ENCODE data around the gene AIRE. TPM values are rescaled to one million over a fixed set of nuclear protein-coding genes. Genes with fewer than 3 reads are reported as not detected.

The AIRE gene
- total RNA-seq, 1 donor from 2014 or later: not detected

- no peak overlapping the region for H3K4me3 ChIP-seq (ENCODE audit: low read depth, low read length)
- TF ChIP-seq CTCF (conservative IDR thresholded peaks at IDR 0.05; ENCODE audit: low read depth, low read length): no peak
- DNase-seq (ENCODE audit: low read depth): no peak
Observed at GRCh38 chr21:44258056-44258725, 27.5 kb upstream of the AIRE start.

GRCh38 chr21:44259082-44259705, 26.5 kb upstream of the AIRE start:
- no peak overlapping the region for H3K4me3 ChIP-seq (ENCODE audit: low read depth, low read length)
- DNase-seq (ENCODE audit: low read depth): no peak
- TF ChIP-seq CTCF (conservative IDR thresholded peaks at IDR 0.05; ENCODE audit: low read depth, low read length): no peak

GRCh38 chr21:44260066-44260465, 25.6 kb upstream of the AIRE start:
- H3K4me3 ChIP-seq (ENCODE audit: low read depth, low read length): no peak overlapping the region
- TF ChIP-seq CTCF (conservative IDR thresholded peaks at IDR 0.05; ENCODE audit: low read depth, low read length): no peak
- no peak for DNase-seq (ENCODE audit: low read depth)

- H3K4me3 ChIP-seq (ENCODE audit: low read depth, low read length): no peak overlapping the region
- TF ChIP-seq CTCF (conservative IDR thresholded peaks at IDR 0.05; ENCODE audit: low read depth, low read length): no peak
- DNase-seq (ENCODE audit: low read depth): no peak
Observed at GRCh38 chr21:44260791-44261631, 24.7 kb upstream of the AIRE start.

- DNase-seq (ENCODE audit: low read depth): no peak
- H3K4me3 ChIP-seq (ENCODE audit: low read depth, low read length): no peak within 1 kb of the TSS
- no peak for TF ChIP-seq CTCF (conservative IDR thresholded peaks at IDR 0.05; ENCODE audit: low read depth, low read length)
Observed at GRCh38 chr21:44261675-44262295, 23.9 kb upstream of the AIRE start, which contains the start of gene DNMT3L. Gene DNMT3L, minus strand, starts transcription at chr21:44261897. Its CDS starts 638 bp downstream, at chr21:44261259.

- no peak for TF ChIP-seq CTCF (conservative IDR thresholded peaks at IDR 0.05; ENCODE audit: low read depth, low read length)
- DNase-seq (ENCODE audit: low read depth): no peak
- H3K4me3 ChIP-seq (ENCODE audit: low read depth, low read length): no peak overlapping the region
Observed at GRCh38 chr21:44262338-44263056, 23.2 kb upstream of the AIRE start.

All from epithelial cell of proximal tubule (primary cell).